ENCODE measurements around the gene RHNO1.

Gene RHNO1

DNA sequence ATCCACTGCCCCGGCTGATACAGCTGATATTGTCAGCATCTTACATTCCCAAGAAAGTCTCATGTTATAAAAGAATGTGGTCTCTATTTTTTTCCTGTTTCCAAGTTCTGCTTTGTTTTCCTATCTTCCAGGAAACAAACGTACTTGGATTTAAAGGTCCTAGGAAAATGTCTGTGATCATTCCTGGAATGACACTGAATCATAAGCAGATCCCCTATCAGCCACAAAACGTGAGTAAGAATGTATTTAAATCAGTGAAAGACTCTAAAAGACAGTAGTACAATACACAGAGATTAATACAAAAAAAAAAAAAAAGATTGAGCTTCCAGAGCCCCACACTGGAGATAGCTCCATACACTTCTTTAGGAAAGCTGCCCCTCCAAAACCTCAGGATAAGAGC lies 60.5 kb downstream of the RHNO1 start:
- DNase-seq (ENCODE audit: low read depth), result no peak
- no peak for TF ChIP-seq POLR2A (IDR thresholded peaks at IDR 0.05; ENCODE audit: extremely low read depth, insufficient read length)
- no peak for TF ChIP-seq MYC (IDR thresholded peaks at IDR 0.05; ENCODE audit: low read depth, low read length)
- TF ChIP-seq, protein P1, sequence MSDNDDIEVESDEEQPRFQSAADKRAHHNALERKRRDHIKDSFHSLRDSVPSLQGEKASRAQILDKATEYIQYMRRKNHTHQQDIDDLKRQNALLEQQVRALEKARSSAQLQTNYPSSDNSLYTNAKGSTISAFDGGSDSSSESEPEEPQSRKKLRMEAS (IDR thresholded peaks at IDR 0.05; ENCODE audit: low read depth, low read length), result no peak
- TF ChIP-seq CTCF (IDR thresholded peaks at IDR 0.05; ENCODE audit: low read depth, low read length), result no peak
- H3K4me3 ChIP-seq (ENCODE audit: low read depth, low read length), result no peak overlapping the region
